H1 (cell line): ENCODE results near the gene CLN6. TPM values are rescaled to one million over a fixed set of nuclear protein-coding genes. Genes with fewer than 3 reads are reported as not detected.
A peak's percentile ranks its signal among the peaks of the same experiment; 100 is the strongest.

ENCODE experiments used
- CTCF ChIA-PET: fragments of 300-600 bp; sonication (Branson Sonifier 250); formaldehyde crosslinking; loops from one replicate; lab custom pipeline; 2021; ENCODE audit not compliant: partially characterized antibody; lab: Charles Lee
- POLR2A ChIA-PET: fragments of 300-600 bp; sonication (Branson Sonifier 250); formaldehyde crosslinking; loops from one replicate; lab custom pipeline; 2021; ENCODE audit warnings: inconsistent platforms; ENCODE audit not compliant: partially characterized antibody; lab: Charles Lee
- DNase-seq, 2 experiments: peaks; one replicate each; pipeline versions ENCODE4 v3.0.0 to v3.0.0-alpha.2; 2010 to 2022; ENCODE audit warnings: low spot score in 2 of 2, low read depth in 1 of 2, mixed read lengths in 1 of 2
- FAIRE-seq: peaks from 2 replicates; lab custom pipeline; 2011; peaks lifted over from hg19 to GRCh38; lab: Jason Lieb, UNC
- H2AFZ ChIP-seq: 2 replicates; pipeline ENCODE4 v1.8.1; 2012; ENCODE audit warnings: low read length, inconsistent platforms
- H2AK5ac ChIP-seq: 2 replicates; pipeline ENCODE4 v1.6.1; 2013; ENCODE audit warnings: low read depth, low read length
- H2BK120ac ChIP-seq: replicated peaks from 2 replicates; pipeline ENCODE3; 2013; ENCODE audit warnings: low read depth, low read length, inconsistent platforms
- H2BK12ac ChIP-seq: 2 replicates; pipeline ENCODE4 v1.6.1; 2013; ENCODE audit warnings: low read depth, low read length
- H2BK15ac ChIP-seq: 2 replicates; pipeline ENCODE4 v1.6.1; 2013; ENCODE audit warnings: low read length
- H2BK20ac ChIP-seq: 2 replicates; pipeline ENCODE4 v1.6.1; 2013; ENCODE audit warnings: low read length
- H2BK5ac ChIP-seq: 2 replicates; pipeline ENCODE4 v1.6.1; 2013; ENCODE audit warnings: low read depth, low read length
- H3K14ac ChIP-seq: 2 replicates; pipeline ENCODE4 v1.6.1; 2013; ENCODE audit warnings: inconsistent platforms; ENCODE audit not compliant: insufficient read length
- H3K18ac ChIP-seq: 2 replicates; pipeline ENCODE4 v1.6.1; 2013; ENCODE audit warnings: low read length; ENCODE audit errors: extremely low read depth
- H3K23ac ChIP-seq: 2 replicates; pipeline ENCODE4 v1.6.1; 2013; ENCODE audit warnings: inconsistent platforms; ENCODE audit not compliant: insufficient read length
- H3K23me2 ChIP-seq: 2 replicates; pipeline ENCODE4 v1.6.1; 2013; ENCODE audit warnings: low read depth, low read length
- H3K27ac ChIP-seq: 2 replicates; pipeline ENCODE4 v1.6.1; 2011; ENCODE audit warnings: low read depth, low read length, inconsistent platforms
- H3K27me3 ChIP-seq, 4 experiments: replicated peaks in 1 of 4; 1 replicate in 1 of 4; 2 replicates in 3 of 4; pipeline versions ENCODE4 v1.6.1 to v1.8.1; 2011 to 2013; ENCODE audit warnings: low read length in 3 of 4, mild to moderate bottlenecking in 3 of 4, inconsistent platforms in 2 of 4, mixed read lengths in 2 of 4, moderate library complexity in 1 of 4; ENCODE audit not compliant: control insufficient read depth in 3 of 4, insufficient read depth in 3 of 4; ENCODE audit errors: extremely low read depth in 1 of 4
- H3K36me3 ChIP-seq, 4 experiments: 2 replicates each; pipeline versions ENCODE4 v1.6.1 to v1.8.1; 2011 to 2013; ENCODE audit warnings: mild to moderate bottlenecking in 4 of 4, low read length in 3 of 4, moderate library complexity in 2 of 4, control low read depth in 1 of 4, inconsistent platforms in 1 of 4; ENCODE audit not compliant: insufficient read depth in 4 of 4, control insufficient read depth in 2 of 4
- H3K4ac ChIP-seq: replicated peaks from 2 replicates; pipeline ENCODE3; 2013; ENCODE audit warnings: low read length, low read depth, mixed read lengths, inconsistent platforms; ENCODE audit not compliant: insufficient read length
- H3K4me1 ChIP-seq, 4 experiments: replicated peaks in 1 of 4; 1 replicate in 1 of 4; 2 replicates in 3 of 4; pipeline versions ENCODE4 v1.6.1 to v1.8.1; 2011 to 2013; ENCODE audit warnings: low read length in 3 of 4, inconsistent platforms in 2 of 4, mixed read lengths in 1 of 4; ENCODE audit not compliant: insufficient read depth in 4 of 4, control insufficient read depth in 3 of 4
- H3K4me2 ChIP-seq, 2 experiments: 2 replicates each; pipeline versions ENCODE4 v1.6.1 to v1.8.1; 2011 to 2013; ENCODE audit warnings: low read depth in 2 of 2, low read length in 2 of 2, control low read depth in 1 of 2, inconsistent platforms in 1 of 2, mild to moderate bottlenecking in 1 of 2; ENCODE audit not compliant: insufficient read depth in 1 of 2
- H3K4me3 ChIP-seq, 4 experiments: fragments of 200-600, 300-600 bp in 1 of 4; sonication (generic), shearing (Covaris generic), sonication (Bioruptor Twin) in 1 of 4; 2 replicates each; pipeline versions ENCODE4 v1.5.1 to v1.8.1; 2011 to 2016; ENCODE audit warnings: low read length in 4 of 4, low read depth in 3 of 4, control low read depth in 2 of 4, inconsistent platforms in 2 of 4, mild to moderate bottlenecking in 2 of 4, mixed read lengths in 1 of 4, moderate library complexity in 1 of 4; ENCODE audit not compliant: insufficient read depth in 2 of 4; ENCODE audit errors: extremely low read depth in 1 of 4
- H3K56ac ChIP-seq: replicated peaks from 2 replicates; pipeline ENCODE3; 2013; ENCODE audit warnings: low read depth, mild to moderate bottlenecking, mixed read lengths, low read length, inconsistent platforms; ENCODE audit not compliant: insufficient read length
- H3K79me1 ChIP-seq: 2 replicates; pipeline ENCODE4 v1.6.1; 2013; ENCODE audit warnings: low read depth, low read length, control low read depth
- H3K79me2 ChIP-seq, 2 experiments: 2 replicates each; pipeline versions ENCODE4 v1.6.1 to v1.8.1; 2012 to 2013; ENCODE audit warnings: low read length in 2 of 2, mild to moderate bottlenecking in 2 of 2, inconsistent platforms in 1 of 2; ENCODE audit not compliant: insufficient read depth in 2 of 2, control insufficient read depth in 1 of 2
- H3K9ac ChIP-seq, 4 experiments: replicated peaks in 1 of 4; 1 replicate in 1 of 4; 2 replicates in 3 of 4; pipeline versions ENCODE4 v1.6.1 to v1.8.1; 2011 to 2013; ENCODE audit warnings: low read depth in 3 of 4, low read length in 3 of 4, control low read depth in 2 of 4, mild to moderate bottlenecking in 2 of 4, moderate library complexity in 2 of 4, inconsistent platforms in 1 of 4; ENCODE audit errors: extremely low read depth in 1 of 4
- H3K9me3 ChIP-seq, 2 experiments: 2 replicates each; pipeline versions ENCODE4 v1.6.1 to v1.8.1; 2012 to 2013; ENCODE audit warnings: mild to moderate bottlenecking in 2 of 2, moderate library complexity in 2 of 2, control low read depth in 1 of 2, inconsistent platforms in 1 of 2, low read depth in 1 of 2, low read length in 1 of 2, mixed read lengths in 1 of 2; ENCODE audit not compliant: insufficient read depth in 2 of 2
- H4K20me1 ChIP-seq, 2 experiments: replicated peaks in 1 of 2; 2 replicates each; pipeline versions ENCODE3 to v1.8.1; 2011 to 2013; ENCODE audit warnings: inconsistent platforms in 2 of 2, low read length in 2 of 2, mild to moderate bottlenecking in 1 of 2; ENCODE audit not compliant: insufficient read depth in 2 of 2, control insufficient read depth in 1 of 2
- H4K5ac ChIP-seq: 2 replicates; pipeline ENCODE4 v1.6.1; 2013; ENCODE audit warnings: low read length, low read depth, mixed read lengths, inconsistent platforms; ENCODE audit not compliant: insufficient read length
- H4K8ac ChIP-seq: 2 replicates; pipeline ENCODE4 v1.8.0; 2013; ENCODE audit warnings: mild to moderate bottlenecking, moderate library complexity, low read length, inconsistent platforms; ENCODE audit not compliant: insufficient read depth; ENCODE audit errors: extremely low read depth
- H4K91ac ChIP-seq: replicated peaks from 2 replicates; pipeline ENCODE3; 2013; ENCODE audit warnings: low read length, mixed read lengths, inconsistent platforms; ENCODE audit not compliant: insufficient read length
- CREB1 ChIP-seq: IDR thresholded peaks from 2 replicates; pipeline ENCODE4 v1.6.1; 2012; ENCODE audit warnings: inconsistent platforms
- KDM5A ChIP-seq: fragments of 200-600 bp; IDR thresholded peaks from 2 replicates; pipeline ENCODE4 v1.7.1; 2012; ENCODE audit warnings: mild to moderate bottlenecking, low read length, inconsistent platforms, mixed read lengths
- TBP ChIP-seq: IDR thresholded peaks from 2 replicates; pipeline ENCODE4 v1.6.1; 2011; ENCODE audit warnings: low read depth, low read length, improper control_type of control experiment
- WGBS, 2 experiments: shearing (Covaris generic) in 1 of 2; methylation state at CpG; one replicate each; pipeline versions ENCODE4 v1.1.6 to v1.1.7; 2013 to 2015; ENCODE audit warnings: low lambda C conversion rate in 2 of 2, mixed read lengths in 2 of 2, inconsistent platforms in 1 of 2, low coverage in 1 of 2, missing lambda C conversion rate in 1 of 2; ENCODE audit not compliant: insufficient replicate concordance in 2 of 2, insufficient coverage in 1 of 2, insufficient read length in 1 of 2; ENCODE audit errors: extremely low coverage in 1 of 2, missing lambda C conversion rate in 1 of 2; 5-methylcytosine and 5-hydroxymethylcytosine counted together
- polyA plus RNA-seq, 7 experiments: library from polyadenylated mRNA; depleted of rRNA in 3 of 7; stranded (reverse) in 5 of 7; unstranded in 2 of 7; fragments of >200 nt in 5 of 7; fragments of 200-250 nt in 2 of 7; gene quantifications; 1 replicate in 5 of 7; 2 replicates in 1 of 7; 4 replicates in 1 of 7; pipeline versions ENCODE4 v1.2.1 to v1.2.3, GENCODE V29; 2011 to 2013; ENCODE audit warnings: missing spikeins in 2 of 7, mixed read lengths in 2 of 7
- total RNA-seq: library from RNA; stranded (reverse); fragmentation: NEBNext Ultra II Directional; extraction: Animal tissue kit (Norgen Biotek cat#: 25700); gene quantifications from 2 replicates; pipeline ENCODE4 v1.2.1, GENCODE V29; 2021
- TF ChIP-seq, protein P1 (sequence below): IDR thresholded peaks from 2 replicates; pipeline ENCODE4 v1.6.1; 2012; ENCODE audit warnings: low read length, inconsistent platforms

CLN6 gene
- total and polyA plus RNA-seq, 2 of the 8 experiments (the other 6 are each of a cell fraction or from before 2014, with no cell fraction given) = 60.0 to 137 TPM

DNA sequence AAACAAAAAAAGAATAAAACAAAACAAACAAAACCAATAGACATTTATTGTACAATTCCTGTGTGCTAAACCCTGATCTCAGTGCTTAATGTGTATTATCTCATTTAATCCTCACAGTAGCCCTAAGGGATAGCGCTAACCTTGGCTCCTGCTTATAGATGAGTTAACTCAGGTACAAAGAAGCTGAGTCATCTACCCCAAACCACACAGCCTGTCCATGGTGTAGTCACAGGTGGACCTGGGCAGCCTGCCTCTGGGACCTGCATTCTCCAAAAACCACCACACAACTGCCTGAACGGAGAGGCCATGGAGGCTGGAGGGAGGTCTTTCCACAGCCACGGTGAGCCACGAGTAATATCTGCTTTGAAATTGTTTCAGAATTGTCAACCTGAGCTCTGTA lies 5.5 kb upstream of the CLN6 start:
- H2BK5ac ChIP-seq = no peak overlapping the region
- DNase-seq (peak in 1 of 2 experiments; percentile 29), FAIRE-seq (no peak)
- H2AFZ ChIP-seq = no peak overlapping the region
- H4K8ac ChIP-seq = no peak overlapping the region
- H3K27ac ChIP-seq = no peak overlapping the region
- TF ChIP-seq KDM5A (no peak), TBP (no peak), CREB1 (no peak)
- TF ChIP-seq, protein P1, sequence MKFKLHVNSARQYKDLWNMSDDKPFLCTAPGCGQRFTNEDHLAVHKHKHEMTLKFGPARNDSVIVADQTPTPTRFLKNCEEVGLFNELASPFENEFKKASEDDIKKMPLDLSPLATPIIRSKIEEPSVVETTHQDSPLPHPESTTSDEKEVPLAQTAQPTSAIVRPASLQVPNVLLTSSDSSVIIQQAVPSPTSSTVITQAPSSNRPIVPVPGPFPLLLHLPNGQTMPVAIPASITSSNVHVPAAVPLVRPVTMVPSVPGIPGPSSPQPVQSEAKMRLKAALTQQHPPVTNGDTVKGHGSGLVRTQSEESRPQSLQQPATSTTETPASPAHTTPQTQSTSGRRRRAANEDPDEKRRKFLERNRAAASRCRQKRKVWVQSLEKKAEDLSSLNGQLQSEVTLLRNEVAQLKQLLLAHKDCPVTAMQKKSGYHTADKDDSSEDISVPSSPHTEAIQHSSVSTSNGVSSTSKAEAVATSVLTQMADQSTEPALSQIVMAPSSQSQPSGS = no peak
- H3K56ac ChIP-seq = no peak overlapping the region
- H3K9me3 ChIP-seq = no peaks in the 10 kb centered on the region
- peaks cover under 1% of the 10 kb centered on the region for H3K23me2 ChIP-seq
- H4K91ac ChIP-seq = no peak overlapping the region
- H2BK120ac ChIP-seq = no peak overlapping the region
- no peak overlapping the region for H3K4me2 ChIP-seq
- WGBS, 2 experiments = 92% methylated on average over 4 of the region's 4 CpGs; no CpG with 5 or more reads in 1 of the 2 experiments
- no peaks in the 10 kb centered on the region for H3K79me1 ChIP-seq
- no peak overlapping the region for H3K9ac ChIP-seq
- no peak overlapping the region for H3K4ac ChIP-seq
- H2BK15ac ChIP-seq = no peak overlapping the region
- H3K36me3 ChIP-seq = no peaks in the 10 kb centered on the region
- H3K14ac ChIP-seq = no peak overlapping the region
- H3K23ac ChIP-seq = no peak overlapping the region
- no peak overlapping the region for H2AK5ac ChIP-seq
- ChIA-PET CTCF (interaction anchor here (0.9 to 6.3 kb wide), 2 partner anchors 18 to 71 kb away, joined by 4 to 26 read pairs; no protein-coding TSS in a partner anchor), POLR2A (interaction anchor here (0.6 kb wide), 1 partner anchor 14 kb away, joined by 3 read pairs; no protein-coding TSS in a partner anchor)
- no peak overlapping the region for H2BK20ac ChIP-seq
- H3K18ac ChIP-seq = no peak overlapping the region
- no peaks in the 10 kb centered on the region for H4K20me1 ChIP-seq
- no peak overlapping the region for H3K4me3 ChIP-seq
- H4K5ac ChIP-seq = no peak overlapping the region
- H2BK12ac ChIP-seq = no peak overlapping the region
- H3K4me1 ChIP-seq = peaks cover 0 to 5% (median 2%) of the 10 kb centered on the region in 4 experiments; a peak in 4 of 7 replicates
- no peaks in the 10 kb centered on the region for H3K79me2 ChIP-seq
- peaks cover 0 to 2% (median 0%) of the 10 kb centered on the region in 4 experiments; a peak in 1 of 7 replicates for H3K27me3 ChIP-seq
